ENCODE results near the gene SHISA9. TPM values are rescaled to one million over a fixed set of nuclear protein-coding genes. Genes with fewer than 3 reads are reported as not detected.

SHISA9 gene
- total RNA-seq, 1 experiment from 2014 or later: not detected

DNA sequence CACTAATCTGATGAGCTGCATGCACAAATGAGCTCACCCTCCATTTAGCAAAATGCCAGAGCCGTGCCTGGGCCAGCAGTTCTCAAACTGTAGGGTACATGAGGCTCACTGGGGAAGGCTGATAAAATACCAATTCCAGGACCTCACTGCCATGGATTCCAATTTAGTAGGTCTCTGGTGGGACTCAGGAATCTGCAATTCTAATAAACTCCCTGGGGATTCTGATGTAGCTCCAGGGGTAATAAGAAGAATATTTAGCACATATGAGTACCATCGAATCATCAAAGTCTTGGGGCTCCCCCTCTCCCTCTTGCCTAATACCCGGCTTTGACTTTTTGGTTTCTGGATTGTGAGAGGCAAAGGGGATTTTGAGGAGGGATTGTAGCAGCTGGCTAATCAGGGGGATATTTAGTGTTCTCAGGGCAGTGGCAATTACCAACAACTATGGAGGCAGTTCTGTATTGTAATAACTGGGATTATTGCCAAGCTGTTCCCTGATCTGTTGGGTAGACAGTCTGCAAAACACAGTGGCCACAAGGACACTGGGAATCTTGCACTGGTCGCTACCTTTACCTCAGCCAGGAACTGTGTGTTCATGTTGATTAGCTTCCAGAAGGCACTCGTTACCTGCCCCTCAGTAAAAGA is 140.4 kb downstream of the SHISA9 start:
- Histone ChIP-seq H3K79me2 (ENCODE audit: low read length) (no peaks in the 10 kb centered on the region), H3K4me2 (ENCODE audit: low read length) (no peak overlapping the region), H3K9me3 (ENCODE audit: low read length) (no peaks in the 10 kb centered on the region), H3K9me2 (replicated peaks; ENCODE audit: low read length) (no peaks in the 10 kb centered on the region), H4K20me1 (ENCODE audit: low read length) (no peaks in the 10 kb centered on the region), H3K9ac (ENCODE audit: low read length) (no peak overlapping the region), H3K27ac (ENCODE audit: low read length) (no peak overlapping the region), H3K4me3 (ENCODE audit: low read length) (no peak overlapping the region), H3F3A (ENCODE audit: low read length, unreplicated experiment) (no peaks in the 10 kb centered on the region), H2AFZ (ENCODE audit: low read length) (no peak overlapping the region), H3K36me3 (ENCODE audit: low read depth, low read length) (no peaks in the 10 kb centered on the region), H3K27me3 (ENCODE audit: low read length) (no peaks in the 10 kb centered on the region), H3K4me1 (ENCODE audit: insufficient read depth, low read length) (no peaks in the 10 kb centered on the region)
- CTCF ChIA-PET: no interaction called here
- POLR2A ChIA-PET (ENCODE audit: unreplicated experiment): no interaction called here
- no peak for TF ChIP-seq EZH2phosphoT487 (IDR thresholded peaks at IDR 0.05; ENCODE audit: borderline replicate concordance, low read length)
- no peak for TF ChIP-seq EZH2 (IDR thresholded peaks at IDR 0.05; ENCODE audit: low read length, unreplicated experiment)
- TF ChIP-seq, protein P1, sequence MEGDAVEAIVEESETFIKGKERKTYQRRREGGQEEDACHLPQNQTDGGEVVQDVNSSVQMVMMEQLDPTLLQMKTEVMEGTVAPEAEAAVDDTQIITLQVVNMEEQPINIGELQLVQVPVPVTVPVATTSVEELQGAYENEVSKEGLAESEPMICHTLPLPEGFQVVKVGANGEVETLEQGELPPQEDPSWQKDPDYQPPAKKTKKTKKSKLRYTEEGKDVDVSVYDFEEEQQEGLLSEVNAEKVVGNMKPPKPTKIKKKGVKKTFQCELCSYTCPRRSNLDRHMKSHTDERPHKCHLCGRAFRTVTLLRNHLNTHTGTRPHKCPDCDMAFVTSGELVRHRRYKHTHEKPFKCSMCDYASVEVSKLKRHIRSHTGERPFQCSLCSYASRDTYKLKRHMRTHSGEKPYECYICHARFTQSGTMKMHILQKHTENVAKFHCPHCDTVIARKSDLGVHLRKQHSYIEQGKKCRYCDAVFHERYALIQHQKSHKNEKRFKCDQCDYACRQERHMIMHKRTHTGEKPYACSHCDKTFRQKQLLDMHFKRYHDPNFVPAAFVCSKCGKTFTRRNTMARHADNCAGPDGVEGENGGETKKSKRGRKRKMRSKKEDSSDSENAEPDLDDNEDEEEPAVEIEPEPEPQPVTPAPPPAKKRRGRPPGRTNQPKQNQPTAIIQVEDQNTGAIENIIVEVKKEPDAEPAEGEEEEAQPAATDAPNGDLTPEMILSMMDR (conservative IDR thresholded peaks at IDR 0.05; ENCODE audit: low read depth, low read length): no peak
- no TSS peak for BruUV-seq (replicated peaks)
- ATAC-seq (no peak), DNase-seq (no peak)
- intact Hi-C loops (cut with micrococcal nuclease): no loop called here

DNA sequence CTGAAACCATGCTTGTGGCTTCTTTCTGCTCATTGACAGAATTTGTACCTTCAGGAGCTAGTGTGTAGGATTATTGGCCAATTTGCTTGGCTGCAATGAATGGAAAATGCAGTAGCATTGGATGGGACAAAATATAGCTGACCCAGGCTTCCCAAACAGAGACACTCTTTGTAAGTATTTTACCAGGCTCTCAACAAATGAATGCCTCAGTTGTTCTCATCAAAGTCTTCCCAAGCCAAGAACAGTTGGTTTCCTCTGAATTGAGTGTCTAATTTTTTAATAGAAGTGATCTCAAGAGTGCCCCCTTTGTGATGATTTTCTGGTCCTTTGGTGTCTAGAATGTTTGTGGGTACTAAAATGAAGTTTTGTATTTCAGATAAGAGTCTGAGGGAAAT is 140.9 kb downstream of the SHISA9 start:
- no peaks in the 10 kb centered on the region for H3K9me2 ChIP-seq (replicated peaks; ENCODE audit: low read length)
- no peaks in the 10 kb centered on the region for H3F3A ChIP-seq (ENCODE audit: low read length, unreplicated experiment)
- no peaks in the 10 kb centered on the region for H3K79me2 ChIP-seq (ENCODE audit: low read length)
- no peaks in the 10 kb centered on the region for H3K4me1 ChIP-seq (ENCODE audit: insufficient read depth, low read length)
- H3K4me3 ChIP-seq (ENCODE audit: low read length): no peak overlapping the region
- H3K27ac ChIP-seq (ENCODE audit: low read length): no peak overlapping the region
- TF ChIP-seq EZH2 (IDR thresholded peaks at IDR 0.05; ENCODE audit: low read length, unreplicated experiment): no peak
- TF ChIP-seq, protein P1 (conservative IDR thresholded peaks at IDR 0.05; ENCODE audit: low read depth, low read length): no peak
- no peaks in the 10 kb centered on the region for H3K9me3 ChIP-seq (ENCODE audit: low read length)
- H3K4me2 ChIP-seq (ENCODE audit: low read length): no peak overlapping the region
- ATAC-seq: no peak
- no peak overlapping the region for H2AFZ ChIP-seq (ENCODE audit: low read length)
- DNase-seq: no peak
- no peak overlapping the region for H3K9ac ChIP-seq (ENCODE audit: low read length)
- intact Hi-C loops (cut with micrococcal nuclease): no loop called here
- ChIA-PET CTCF (no interaction called here), POLR2A (ENCODE audit: unreplicated experiment) (no interaction called here)
- H4K20me1 ChIP-seq (ENCODE audit: low read length): no peaks in the 10 kb centered on the region
- no peaks in the 10 kb centered on the region for H3K36me3 ChIP-seq (ENCODE audit: low read depth, low read length)
- BruUV-seq (replicated peaks): no TSS peak
- no peaks in the 10 kb centered on the region for H3K27me3 ChIP-seq (ENCODE audit: low read length)

- Histone ChIP-seq H3K4me3 (ENCODE audit: low read length) (no peak overlapping the region), H3K79me2 (ENCODE audit: low read length) (no peaks in the 10 kb centered on the region), H3K9ac (ENCODE audit: low read length) (no peak overlapping the region), H3K4me2 (ENCODE audit: low read length) (no peak overlapping the region), H3K9me2 (replicated peaks; ENCODE audit: low read length) (no peaks in the 10 kb centered on the region), H3K9me3 (ENCODE audit: low read length) (no peaks in the 10 kb centered on the region; the same call in 1 of the 2 replicates), H4K20me1 (ENCODE audit: low read length) (no peaks in the 10 kb centered on the region), H3F3A (ENCODE audit: low read length, unreplicated experiment) (no peaks in the 10 kb centered on the region), H3K4me1 (ENCODE audit: insufficient read depth, low read length) (no peaks in the 10 kb centered on the region), H3K36me3 (ENCODE audit: low read depth, low read length) (no peaks in the 10 kb centered on the region), H2AFZ (ENCODE audit: low read length) (no peak overlapping the region), H3K27ac (ENCODE audit: low read length) (no peak overlapping the region), H3K27me3 (ENCODE audit: low read length) (no peaks in the 10 kb centered on the region)
- ATAC-seq (no peak), DNase-seq (no peak)
- POLR2A ChIA-PET (ENCODE audit: unreplicated experiment): no interaction called here
- intact Hi-C loops (cut with micrococcal nuclease): no loop called here
- BruUV-seq (replicated peaks): no TSS peak
- TF ChIP-seq, protein P1 (conservative IDR thresholded peaks at IDR 0.05; ENCODE audit: low read depth, low read length): no peak
- TF ChIP-seq EZH2phosphoT487 (IDR thresholded peaks at IDR 0.05; ENCODE audit: borderline replicate concordance, low read length) (no peak), EZH2 (IDR thresholded peaks at IDR 0.05; ENCODE audit: low read length, unreplicated experiment) (no peak)
- CTCF ChIA-PET: no interaction called here
These were observed 144.8 kb downstream of the SHISA9 start for GRCh38 chr16:13046061-13046821.
